ENCODE data around the gene ZSWIM1.
"Not testable (repeated sequence)": the region's sequence is repeated elsewhere in the genome, so short reads cannot be mapped to it uniquely, and the experiment has no call there.

The ZSWIM1 gene

DNA sequence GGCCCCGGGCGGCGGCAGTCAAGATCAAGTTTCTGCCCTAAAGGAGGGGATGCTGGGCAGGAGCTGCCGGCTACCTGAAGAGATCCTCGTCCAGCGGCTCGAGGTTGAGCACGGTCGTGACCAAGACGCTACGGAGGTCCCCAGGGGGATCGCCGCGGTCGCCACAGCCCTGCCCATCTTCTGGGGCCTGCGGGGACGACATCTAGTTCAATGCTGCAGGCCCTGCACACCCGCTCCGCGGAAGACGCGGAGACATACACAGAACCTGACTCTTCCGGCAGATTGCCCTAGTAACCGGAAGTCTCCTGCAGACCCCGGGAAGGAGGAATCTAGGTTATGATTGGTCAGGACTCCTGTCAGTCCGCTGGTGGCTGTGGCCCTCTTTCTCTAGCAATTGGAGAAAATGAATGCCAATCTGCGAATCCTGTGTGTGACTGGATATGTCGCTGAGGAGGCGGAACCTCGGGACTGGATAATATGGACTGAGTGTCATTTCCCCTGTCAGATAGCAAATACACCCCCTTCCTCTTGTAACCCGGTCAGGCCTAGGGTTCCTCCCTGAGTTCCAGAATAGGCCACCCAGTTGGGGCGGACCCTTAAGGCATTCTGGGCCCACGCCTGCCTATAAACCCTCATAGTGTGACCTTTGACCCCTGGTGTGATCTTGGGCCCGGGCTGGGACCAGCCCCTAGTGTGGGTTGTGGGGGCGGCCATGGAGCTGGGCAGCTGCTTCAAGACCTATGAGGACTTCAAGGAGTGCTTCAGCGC, 23.7 kb upstream of the ZSWIM1 start, which contains the start of the genes ACOT8 and ZSWIM3:
Gene ACOT8, minus strand, starts transcription at position 279 of the 768 bp plus-strand sequence. Its CDS starts 77 bp downstream, at position 202.
Gene ZSWIM3, plus strand, starts transcription at position 501 of the 768 bp plus-strand sequence. Its CDS starts 212 bp downstream, at position 713.
- DNase-seq, result peak; percentile 72 to 98 (median 94)

GRCh38 chr20:45857882-45858216, 23.2 kb upstream of the ZSWIM1 start:
- peak in 1 of 6 experiments; percentile 52 for DNase-seq

GRCh38 chr20:45859916-45860315, 21.1 kb upstream of the ZSWIM1 start:
- no peak for DNase-seq

GRCh38 chr20:45860560-45861220, 20.3 kb upstream of the ZSWIM1 start:
- no peak for DNase-seq

GRCh38 chr20:45861221-45862075, 19.6 kb upstream of the ZSWIM1 start:
- no peak for DNase-seq

DNA sequence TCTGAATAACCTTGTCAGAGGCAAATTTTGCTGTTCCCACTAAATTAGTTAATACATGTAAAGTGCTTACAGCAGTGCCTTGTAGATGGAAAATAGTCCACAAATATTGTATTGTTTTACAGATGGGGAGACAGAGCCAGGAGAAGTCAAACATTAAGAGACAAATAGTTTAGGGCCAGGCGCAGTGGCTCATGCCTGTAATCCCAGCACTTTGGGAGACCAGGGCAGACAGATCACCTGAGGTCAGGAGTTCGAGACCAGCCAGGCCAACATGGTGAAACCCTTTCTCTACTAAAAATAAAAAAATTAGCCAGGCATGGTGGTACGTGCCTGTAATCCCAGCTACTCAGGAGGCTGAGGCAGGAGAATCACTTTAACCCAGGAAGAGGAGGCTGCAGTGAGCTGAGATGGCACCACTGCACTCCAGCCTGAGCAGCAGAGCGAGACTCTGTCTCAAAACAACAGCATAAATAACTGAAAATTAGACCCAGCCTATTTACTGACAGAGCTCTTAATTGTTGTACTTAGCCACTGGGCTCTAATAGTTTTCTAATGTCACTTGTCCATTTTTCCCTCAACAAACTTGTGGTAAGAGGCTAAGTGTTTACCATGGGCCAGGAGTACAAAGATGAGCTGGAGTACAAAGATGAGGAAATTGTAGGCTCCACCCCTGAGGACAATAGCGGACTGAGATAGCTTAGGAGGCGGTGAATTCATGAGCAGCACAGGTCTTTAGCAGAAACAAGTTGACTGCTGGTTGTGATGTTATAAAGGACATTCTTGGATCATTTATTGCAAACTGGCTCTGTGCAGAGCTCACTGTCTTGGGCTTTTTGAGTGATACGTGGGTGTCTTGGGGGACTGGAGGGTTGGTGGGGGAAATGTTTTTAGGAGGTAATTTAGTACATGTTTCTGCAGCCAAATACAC, 17.2 kb upstream of the ZSWIM1 start:
- DNase-seq, result no peak

DNA sequence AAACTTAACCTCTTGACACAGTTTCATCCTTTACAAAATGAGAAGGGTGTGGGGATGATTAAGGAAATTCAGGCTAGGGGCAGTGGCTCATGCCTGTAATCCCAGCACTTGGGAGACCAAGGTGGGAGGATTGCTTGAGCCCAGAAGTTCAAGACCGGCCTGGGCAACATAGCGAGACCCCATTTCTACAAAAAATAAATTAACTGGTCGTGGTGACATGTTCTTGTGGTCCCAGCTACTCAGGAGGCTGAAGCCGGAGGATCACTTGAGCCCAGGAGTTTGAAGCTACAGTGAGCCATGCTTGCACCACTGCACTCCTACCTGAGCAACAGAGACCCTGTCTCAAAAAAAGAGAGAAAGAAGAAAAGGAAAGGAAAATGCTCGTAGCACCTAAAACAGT, 14.6 kb upstream of the ZSWIM1 start:
- DNase-seq, result no peak

GRCh38 chr20:45867136-45867818, 13.8 kb upstream of the ZSWIM1 start:
- DNase-seq, result no peak

DNA sequence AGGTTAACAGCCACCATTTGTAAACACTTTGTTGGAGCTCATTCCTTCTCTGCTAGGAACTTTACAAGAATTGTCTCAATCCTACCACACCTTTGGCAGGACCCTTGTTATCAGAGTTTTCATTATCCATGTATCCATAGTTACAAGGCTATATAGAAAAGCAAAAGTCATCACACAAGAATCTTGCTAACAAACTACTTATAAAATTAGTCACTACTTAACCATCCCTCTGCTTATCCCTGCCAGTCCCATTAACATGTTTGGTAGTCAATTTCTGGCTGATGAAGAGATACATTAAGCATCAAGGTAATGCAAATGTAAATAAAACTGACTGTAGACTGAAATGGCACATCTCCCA, 13.2 kb upstream of the ZSWIM1 start:
- DNase-seq, result no peak

DNA sequence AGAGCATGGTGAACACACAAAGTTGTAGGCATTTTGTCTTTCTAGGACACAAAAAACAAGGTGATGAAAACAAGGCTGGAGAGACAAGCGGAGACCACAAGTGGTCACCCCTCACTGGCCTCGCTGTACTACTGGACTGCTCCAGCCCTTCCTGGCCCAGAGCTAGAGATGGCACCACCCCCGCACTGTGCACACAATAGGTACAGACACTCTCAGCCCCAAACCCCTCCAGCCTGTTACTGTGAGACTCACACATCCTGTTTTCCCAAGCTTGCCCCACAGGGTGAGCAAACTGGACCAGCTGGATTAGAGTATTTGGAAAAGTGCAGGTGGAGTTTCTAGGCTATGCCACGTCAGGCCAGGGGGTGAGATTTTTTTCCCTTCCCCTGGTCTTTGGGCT, 8.4 kb upstream of the ZSWIM1 start:
- no peak for DNase-seq

DNA sequence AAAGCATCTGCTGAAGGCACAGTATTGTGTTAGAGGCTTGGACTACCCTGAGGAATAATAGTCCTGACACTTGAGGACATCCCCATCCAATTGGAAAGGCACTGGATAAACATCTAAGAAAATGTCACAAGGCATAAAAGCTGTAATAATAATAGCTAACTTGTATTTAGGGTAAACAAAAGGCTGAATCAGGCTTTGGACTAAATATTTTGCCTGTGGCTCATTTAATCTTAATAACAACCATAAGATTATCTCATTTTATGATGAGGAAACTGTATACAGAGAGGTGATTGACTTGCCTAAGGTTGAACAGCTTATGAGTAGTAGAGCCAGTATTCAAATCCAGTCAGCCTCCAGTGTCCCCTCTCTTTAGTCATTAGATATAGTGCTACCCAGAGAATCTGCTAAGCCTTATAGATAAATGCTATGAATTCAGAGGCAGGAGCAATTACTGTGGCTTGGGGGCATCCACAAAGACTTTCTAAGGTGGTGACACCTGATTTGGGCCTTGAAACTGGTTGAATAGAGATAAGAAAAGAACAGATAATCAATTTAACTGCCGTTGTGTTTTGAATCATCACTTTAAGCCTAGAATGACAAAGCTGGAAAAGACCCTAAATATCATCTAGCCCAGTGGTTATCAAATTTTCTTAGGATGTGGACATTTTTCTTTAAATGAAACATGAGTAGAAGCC, 7.5 kb upstream of the ZSWIM1 start:
- DNase-seq, result no peak

DNA sequence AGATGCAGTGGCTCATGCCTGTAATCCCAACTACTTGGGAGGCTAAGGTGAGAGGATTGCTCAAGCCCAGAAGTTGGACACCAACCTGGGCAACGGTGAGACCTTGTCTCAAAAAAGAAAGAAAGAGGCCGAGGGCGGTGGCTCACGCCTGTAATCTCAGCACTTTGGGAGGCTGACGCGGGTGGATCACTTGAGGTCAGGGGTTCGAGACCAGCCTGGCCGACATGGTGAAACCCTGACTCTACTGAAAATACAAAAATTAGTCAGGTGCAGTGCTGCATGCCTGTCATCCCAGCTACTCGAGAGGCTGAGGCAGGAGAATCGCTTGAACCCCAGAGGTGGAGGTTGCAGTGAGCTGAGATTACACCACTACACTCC, 6.9 kb upstream of the ZSWIM1 start:
- not testable (repeated sequence) for DNase-seq

DNA sequence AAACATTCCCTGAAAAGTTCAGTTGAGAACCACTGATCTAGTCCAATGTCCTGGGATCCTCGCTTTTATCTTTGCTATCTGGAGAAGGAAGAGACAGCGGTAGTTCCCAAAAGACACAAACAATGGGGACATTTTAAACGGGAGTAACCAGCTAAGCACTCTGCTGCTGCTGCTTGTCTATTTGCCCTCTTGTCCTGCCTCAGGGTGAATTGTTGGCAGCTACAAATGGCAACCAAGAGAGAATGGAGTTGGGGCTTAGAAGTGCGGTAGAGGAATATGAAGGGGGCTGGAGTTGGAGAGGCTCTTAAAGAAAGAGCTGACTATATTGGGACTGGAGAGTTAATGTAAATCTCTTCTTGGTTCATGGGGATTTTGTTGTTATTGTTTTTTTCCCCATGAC, 6.5 kb upstream of the ZSWIM1 start:
- no peak for DNase-seq

DNA sequence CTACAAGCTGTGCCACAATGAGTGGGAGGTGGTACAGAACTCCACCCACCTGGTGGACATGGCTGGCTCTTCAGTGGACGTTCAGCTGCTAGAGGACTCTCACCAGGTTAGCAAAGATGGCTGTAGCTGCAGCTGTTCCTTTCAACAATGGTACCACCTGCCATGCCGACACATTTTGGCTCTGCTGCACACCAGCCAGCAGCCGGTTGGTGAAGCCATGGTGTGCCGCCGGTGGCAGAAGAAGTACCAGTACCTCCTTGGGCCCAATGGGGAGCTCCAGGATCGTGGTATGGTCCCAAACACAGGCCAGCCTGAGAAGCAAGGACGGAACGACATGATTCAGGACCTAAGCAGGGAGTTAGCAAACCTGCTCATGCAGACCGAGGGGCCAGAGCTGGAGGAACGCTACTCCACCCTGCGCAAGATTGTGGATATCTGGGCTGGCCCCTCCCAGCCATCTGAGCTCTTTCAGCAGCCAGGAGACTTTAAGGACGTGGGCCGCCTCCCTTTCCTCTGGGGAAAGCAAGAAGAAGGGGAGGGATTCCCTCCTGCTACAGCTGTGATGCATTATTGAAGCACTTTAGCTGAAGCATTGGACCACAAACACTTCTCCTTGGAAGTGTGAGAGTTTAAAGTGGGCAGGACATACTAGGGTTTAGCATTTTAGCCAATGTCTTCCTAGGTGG, 2.8 kb upstream of the ZSWIM1 start:
- DNase-seq, result no peak

GRCh38 chr20:45882469-45883099, 1.6 kb downstream of the ZSWIM1 start:
- DNase-seq, result no peak

DNA sequence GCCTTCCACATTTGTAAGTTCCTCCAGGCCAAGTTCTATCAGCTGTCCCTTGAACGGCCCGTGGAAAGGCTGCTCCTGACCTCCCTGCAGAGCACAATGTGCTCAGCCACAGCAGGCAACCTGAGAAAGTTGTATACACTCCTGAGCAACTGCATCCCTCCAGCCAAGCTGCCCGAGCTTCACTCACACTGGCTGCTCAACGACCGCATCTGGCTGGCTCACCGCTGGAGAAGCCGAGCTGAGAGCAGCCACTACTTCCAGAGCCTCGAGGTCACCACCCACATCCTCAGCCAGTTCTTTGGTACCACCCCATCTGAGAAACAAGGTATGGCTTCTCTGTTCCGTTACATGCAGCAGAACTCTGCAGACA, 2.1 kb downstream of the ZSWIM1 start:
- no peak for DNase-seq

GRCh38 chr20:45886590-45887345, 5.7 kb downstream of the ZSWIM1 start:
- no peak for DNase-seq

- no peak for DNase-seq
Measured at GRCh38 chr20:45887346-45887715, 6.3 kb downstream of the ZSWIM1 start, which contains the start of gene SPATA25. SPATA25 (minus strand) TSS chr20:45887622; CDS start chr20:45887590, 32 bp downstream.

DNA sequence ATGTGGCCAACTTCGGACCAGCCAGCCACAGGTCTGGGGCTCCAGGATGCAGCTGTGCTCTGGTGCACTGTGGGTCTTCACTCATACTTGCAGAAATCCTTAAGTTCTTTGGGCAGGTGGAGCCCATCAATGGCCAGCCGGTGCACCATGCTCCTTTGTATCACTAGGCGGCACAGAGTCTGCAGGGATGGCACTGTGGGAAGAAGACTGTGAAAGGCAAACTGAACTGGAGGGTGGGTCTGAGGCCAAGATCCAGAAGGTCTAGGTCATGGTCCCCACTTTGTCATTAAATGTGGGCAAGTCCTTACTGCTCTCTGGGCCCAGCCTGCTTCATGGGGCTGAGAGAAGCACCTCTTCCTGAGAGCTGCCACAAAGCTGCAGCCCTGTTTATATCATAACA, 7.7 kb downstream of the ZSWIM1 start:
- no peak for DNase-seq
